Lower lobe of right lung (tissue), 2 donors: ENCODE results near the gene WBP2. TPM values are rescaled to one million over a fixed set of nuclear protein-coding genes. Genes with fewer than 3 reads are reported as not detected.
A peak's percentile ranks its signal among the peaks of the same experiment; 100 is the strongest.
"Not testable (repeated sequence)": the region's sequence is repeated elsewhere in the genome, so short reads cannot be mapped to it uniquely, and the experiment has no call there.

ENCODE experiments used
- ATAC-seq, 2 donors: fragments of 200-7000 bp; cut with Tn5 transposase; one replicate each; pipeline ENCODE4 v1.9.1; 2020 to 2022; ENCODE audit warnings: mild to moderate bottlenecking in 2 of 2, moderate library complexity in 2 of 2
- DNase-seq: peaks from one replicate; pipeline ENCODE4 v3.0.0-alpha.2; 2020
- H3K27ac ChIP-seq: fragments of 200-600 bp; one replicate; pipeline ENCODE4 v1.8.0; 2022
- H3K27me3 ChIP-seq: fragments of 200-600 bp; one replicate; pipeline ENCODE4 v1.8.0; 2022; ENCODE audit warnings: low read depth
- H3K36me3 ChIP-seq: fragments of 200-600 bp; one replicate; pipeline ENCODE4 v1.8.0; 2022; ENCODE audit warnings: mild to moderate bottlenecking
- H3K4me1 ChIP-seq: fragments of 200-600 bp; one replicate; pipeline ENCODE4 v1.8.0; 2022
- H3K4me3 ChIP-seq: fragments of 200-600 bp; one replicate; pipeline ENCODE4 v1.8.0; 2022; ENCODE audit warnings: mild to moderate bottlenecking
- H3K9me3 ChIP-seq: fragments of 200-600 bp; one replicate; pipeline ENCODE4 v1.8.0; 2022
- intact Hi-C: fragments of 100-400 bp; cut with DNase I; formaldehyde crosslinking; loops from one replicate; pipeline ENCODE4 v1.11.0; 2022
- total RNA-seq: library from RNA; stranded (reverse); fragmentation: NEBNext Ultra II Directional; extraction: Animal tissue kit (Norgen Biotek cat#: 25700); gene quantifications from one replicate; pipeline ENCODE4 v1.2.1, GENCODE V29; 2021
- TF ChIP-seq, protein P1 (sequence below): fragments of 200-600 bp; IDR thresholded peaks from one replicate; pipeline ENCODE4 v1.8.0; 2022; ENCODE audit warnings: antibody characterized with exemption, mild to moderate bottlenecking
- donor health status: DM: no; HTN: yes; CAD: no; lungs with severe emphysema.

WBP2 gene
- total RNA-seq, 1 donor from 2014 or later: 145 TPM

GRCh38 chr17:75854101-75854748, 910 bp downstream of the WBP2 start:
- peak overlapping the region; percentile 100 for H3K27ac ChIP-seq
- peak overlapping the region; percentile 94 for H3K4me3 ChIP-seq
- intact Hi-C loops: no loop called here
- ATAC-seq (peak in 1 of 2 donors; percentile 30), DNase-seq (no peak)
- H3K4me1 ChIP-seq: peaks cover 54% of the 10 kb centered on the region
- H3K9me3 ChIP-seq: no peaks in the 10 kb centered on the region
- TF ChIP-seq, protein P1, sequence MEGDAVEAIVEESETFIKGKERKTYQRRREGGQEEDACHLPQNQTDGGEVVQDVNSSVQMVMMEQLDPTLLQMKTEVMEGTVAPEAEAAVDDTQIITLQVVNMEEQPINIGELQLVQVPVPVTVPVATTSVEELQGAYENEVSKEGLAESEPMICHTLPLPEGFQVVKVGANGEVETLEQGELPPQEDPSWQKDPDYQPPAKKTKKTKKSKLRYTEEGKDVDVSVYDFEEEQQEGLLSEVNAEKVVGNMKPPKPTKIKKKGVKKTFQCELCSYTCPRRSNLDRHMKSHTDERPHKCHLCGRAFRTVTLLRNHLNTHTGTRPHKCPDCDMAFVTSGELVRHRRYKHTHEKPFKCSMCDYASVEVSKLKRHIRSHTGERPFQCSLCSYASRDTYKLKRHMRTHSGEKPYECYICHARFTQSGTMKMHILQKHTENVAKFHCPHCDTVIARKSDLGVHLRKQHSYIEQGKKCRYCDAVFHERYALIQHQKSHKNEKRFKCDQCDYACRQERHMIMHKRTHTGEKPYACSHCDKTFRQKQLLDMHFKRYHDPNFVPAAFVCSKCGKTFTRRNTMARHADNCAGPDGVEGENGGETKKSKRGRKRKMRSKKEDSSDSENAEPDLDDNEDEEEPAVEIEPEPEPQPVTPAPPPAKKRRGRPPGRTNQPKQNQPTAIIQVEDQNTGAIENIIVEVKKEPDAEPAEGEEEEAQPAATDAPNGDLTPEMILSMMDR: no peak
- H3K27me3 ChIP-seq: no peaks in the 10 kb centered on the region
- peaks cover 35% of the 10 kb centered on the region for H3K36me3 ChIP-seq

GRCh38 chr17:75853433-75853832, 1.7 kb downstream of the WBP2 start:
- ATAC-seq: no peak
- Histone ChIP-seq H3K36me3 (peaks cover 42% of the 10 kb centered on the region), H3K4me3 (peak overlapping the region; percentile 94), H3K9me3 (no peaks in the 10 kb centered on the region), H3K27me3 (no peaks in the 10 kb centered on the region), H3K27ac (peak overlapping the region; percentile 100), H3K4me1 (peaks cover 55% of the 10 kb centered on the region)
- intact Hi-C loops: no loop called here
- TF ChIP-seq, protein P1: no peak
- DNase-seq: no peak

GRCh38 chr17:75851693-75851991, 3.5 kb downstream of the WBP2 start:
- peaks cover 60% of the 10 kb centered on the region for H3K36me3 ChIP-seq
- H3K4me3 ChIP-seq, ATAC-seq, H3K27ac ChIP-seq, H3K27me3 ChIP-seq, DNase-seq, intact Hi-C loops, H3K9me3 ChIP-seq: not testable (repeated sequence)
- peaks cover 65% of the 10 kb centered on the region for H3K4me1 ChIP-seq

GRCh38 chr17:75850928-75851692, 4.0 kb downstream of the WBP2 start:
- no peaks in the 10 kb centered on the region for H3K9me3 ChIP-seq
- H3K4me3 ChIP-seq: no peak overlapping the region
- DNase-seq: no peak
- peaks cover 65% of the 10 kb centered on the region for H3K4me1 ChIP-seq
- H3K36me3 ChIP-seq: peaks cover 66% of the 10 kb centered on the region
- no peak overlapping the region for H3K27ac ChIP-seq
- intact Hi-C loops: no loop called here
- H3K27me3 ChIP-seq: no peaks in the 10 kb centered on the region
- TF ChIP-seq, protein P1: no peak
- ATAC-seq: no peak

- TF ChIP-seq, protein P1: no peak
- H3K36me3 ChIP-seq: peaks cover 71% of the 10 kb centered on the region
- DNase-seq (no peak), ATAC-seq (no peak)
- peaks cover 78% of the 10 kb centered on the region for H3K4me1 ChIP-seq
- H3K4me3 ChIP-seq: no peak overlapping the region
- intact Hi-C loops: no loop called here
- H3K9me3 ChIP-seq: no peaks in the 10 kb centered on the region
- H3K27ac ChIP-seq: peak overlapping the region; percentile 90
- no peaks in the 10 kb centered on the region for H3K27me3 ChIP-seq
Observed at GRCh38 chr17:75849724-75850123, 5.4 kb downstream of the WBP2 start.

- no peak for ATAC-seq
- intact Hi-C loops: no loop called here
- no peak for DNase-seq
- Histone ChIP-seq H3K9me3 (no peaks in the 10 kb centered on the region), H3K4me1 (peaks cover 78% of the 10 kb centered on the region), H3K27ac (peak overlapping the region; percentile 90), H3K36me3 (peaks cover 71% of the 10 kb centered on the region), H3K4me3 (no peak overlapping the region), H3K27me3 (no peaks in the 10 kb centered on the region)
- TF ChIP-seq, protein P1: no peak
Observed at GRCh38 chr17:75849279-75849646, 5.9 kb downstream of the WBP2 start.
